PC-3 (cell line): ENCODE measurements around the gene CHMP4B. TPM values are rescaled to one million over a fixed set of nuclear protein-coding genes. Genes with fewer than 3 reads are reported as not detected.

Experiments used
- ATAC-seq: fragments of 200-7000 bp; cut with Tn5 transposase; 2 replicates; pipeline ENCODE4 v1.9.1; 2020; ENCODE audit warnings: mild to moderate bottlenecking, moderate library complexity
- BruUV-seq: library from RNA; stranded (reverse); fragments of 400-500 nt; replicated peaks from 2 replicates; lab custom pipeline; 2021; lab: Mats Ljungman, UMichigan
- CTCF ChIA-PET: fragments of 300-600 bp; sonication (Branson Sonifier 250); formaldehyde crosslinking; loops from one replicate; lab custom pipeline; 2022; ENCODE audit warnings: antibody characterized with exemption; lab: Charles Lee
- POLR2A ChIA-PET: fragments of 300-600 bp; sonication (Branson Sonifier 250); formaldehyde crosslinking; loops from one replicate; lab custom pipeline; 2022; ENCODE audit warnings: antibody characterized with exemption; ENCODE audit not compliant: unreplicated experiment; lab: Charles Lee
- DNase-seq: peaks from one replicate; pipeline ENCODE4 v3.0.0-alpha.2; 2015
- H2AFZ ChIP-seq: fragments of 300-600 bp; sonication (generic); 2 replicates; pipeline ENCODE4 v1.6.0; 2016; ENCODE audit warnings: antibody characterized with exemption, low read length
- H3F3A ChIP-seq: fragments of 300-600 bp; sonication (generic); one replicate; pipeline ENCODE4 v1.6.0; 2017; ENCODE audit warnings: antibody characterized with exemption, low read length, control low read depth, mild to moderate bottlenecking; ENCODE audit not compliant: unreplicated experiment
- H3K27ac ChIP-seq: fragments of 300-600 bp; sonication (generic); 2 replicates; pipeline ENCODE4 v1.5.1; 2016; ENCODE audit warnings: mild to moderate bottlenecking, low read length
- H3K27me3 ChIP-seq: fragments of 300-600 bp; sonication (generic); 2 replicates; pipeline ENCODE4 v1.6.1; 2016; ENCODE audit warnings: low read length, mixed read lengths
- H3K36me3 ChIP-seq: fragments of 300-600 bp; sonication (generic); 2 replicates; pipeline ENCODE4 v1.6.1; 2016; ENCODE audit warnings: low read depth, mixed run types, low read length, mixed read lengths
- H3K4me1 ChIP-seq: fragments of 300-600 bp; sonication (generic); 2 replicates; pipeline ENCODE4 v1.5.1; 2016; ENCODE audit warnings: low read length; ENCODE audit not compliant: insufficient read depth
- H3K4me2 ChIP-seq: fragments of 300-600 bp; sonication (generic); 2 replicates; pipeline ENCODE4 v1.6.0; 2016; ENCODE audit warnings: low read length
- H3K4me3 ChIP-seq: fragments of 300-600 bp; sonication (generic); 2 replicates; pipeline ENCODE4 v1.5.1; 2016; ENCODE audit warnings: mild to moderate bottlenecking, low read length, mixed read lengths
- H3K79me2 ChIP-seq: fragments of 300-600 bp; sonication (generic); 2 replicates; pipeline ENCODE4 v1.6.1; 2017; ENCODE audit warnings: low read length, mixed read lengths
- H3K9ac ChIP-seq: fragments of 300-600 bp; sonication (generic); 2 replicates; pipeline ENCODE4 v1.6.0; 2016; ENCODE audit warnings: mild to moderate bottlenecking, low read length
- H3K9me2 ChIP-seq: fragments of 300-600 bp; sonication (generic); replicated peaks from 2 replicates; pipeline ENCODE4 v1.6.1; 2016; ENCODE audit warnings: mixed run types, low read length, mixed read lengths
- H3K9me3 ChIP-seq: fragments of 300-600 bp; sonication (generic); 2 replicates; pipeline ENCODE4 v1.6.1; 2016; ENCODE audit warnings: low read length, mixed read lengths
- H4K20me1 ChIP-seq: fragments of 300-600 bp; sonication (generic); 2 replicates; pipeline ENCODE4 v1.6.1; 2016; ENCODE audit warnings: low read length, mixed read lengths
- CTCF ChIP-seq: fragments of 300-600 bp; sonication (generic); conservative IDR thresholded peaks from 2 replicates; pipeline ENCODE4 v1.5.1; 2017; ENCODE audit warnings: antibody characterized with exemption, low read depth, mild to moderate bottlenecking, low read length
- EZH2 ChIP-seq: fragments of 300-600 bp; sonication (generic); IDR thresholded peaks from one replicate; pipeline ENCODE4 v1.6.1; 2017; ENCODE audit warnings: antibody characterized with exemption, mild to moderate bottlenecking, low read length; ENCODE audit not compliant: unreplicated experiment
- EZH2phosphoT487 ChIP-seq: fragments of 300-600 bp; sonication (generic); IDR thresholded peaks from 2 replicates; pipeline ENCODE4 v1.6.1; 2018; ENCODE audit warnings: mild to moderate bottlenecking, antibody characterized with exemption, low read length, borderline replicate concordance
- intact Hi-C: fragments of 100-400 bp; cut with micrococcal nuclease; formaldehyde crosslinking; loops from 2 replicates; pipeline ENCODE4 v1.9.0; 2023
- total RNA-seq: library from RNA; depleted of rRNA; stranded (reverse); fragments of >200 nt; gene quantifications from 2 replicates; pipeline ENCODE4 v1.2.3, GENCODE V29; 2014

CHMP4B gene
- total RNA-seq, 1 experiment from 2014 or later = 68.8 TPM

DNA sequence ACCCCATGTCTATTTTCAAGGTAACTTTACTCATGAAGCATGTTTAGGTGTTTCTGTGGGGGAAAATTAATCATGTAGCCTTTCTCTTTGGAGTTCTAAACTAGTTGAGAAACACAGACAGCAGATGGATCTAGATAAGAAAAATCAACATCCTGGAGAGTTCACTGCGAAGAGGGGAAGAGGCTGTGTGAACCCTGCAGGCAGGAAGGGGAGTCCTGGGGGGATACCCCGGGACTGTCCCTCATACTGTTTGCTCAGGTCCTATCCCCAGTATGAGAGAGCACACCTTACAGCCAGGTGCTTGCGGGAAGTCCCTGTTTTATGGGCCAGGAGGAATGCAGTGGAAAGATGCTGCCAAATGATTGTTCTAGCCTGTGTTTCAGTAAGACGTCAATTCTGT lies 32.7 kb downstream of the CHMP4B start:
- POLR2A ChIA-PET = no interaction called here
- ATAC-seq = peak; percentile 36

DNA sequence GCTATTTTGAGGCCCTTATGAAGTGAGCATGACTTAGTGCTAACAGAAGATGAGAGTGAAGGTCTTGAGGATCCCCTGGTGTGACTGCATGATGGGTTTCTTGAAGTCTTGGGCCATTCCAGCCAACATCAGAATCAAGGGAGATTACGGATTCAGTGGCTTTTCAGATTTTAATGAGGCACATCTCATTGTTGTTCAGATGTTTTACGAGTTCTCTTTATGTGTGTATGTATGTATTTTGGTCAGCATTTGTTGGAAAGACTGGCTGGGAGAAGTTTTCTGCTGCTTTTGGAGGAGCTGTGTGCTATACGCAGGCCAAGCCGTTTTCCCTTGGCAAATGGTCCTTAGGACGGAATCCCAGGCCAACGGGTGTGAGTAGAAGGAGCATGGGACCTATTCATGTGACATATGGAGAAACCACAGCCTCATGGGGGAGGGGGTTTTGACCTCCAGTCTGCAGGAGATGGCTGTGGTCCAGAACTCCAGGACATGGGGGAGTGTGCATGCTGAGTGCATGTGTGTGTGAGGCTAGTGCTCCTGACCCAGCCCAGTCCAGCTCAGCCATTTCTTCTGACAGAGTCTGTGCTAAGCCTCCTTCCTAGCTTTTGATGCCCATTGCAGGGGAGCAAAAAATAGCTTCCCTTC lies 35.3 kb downstream of the CHMP4B start:
- Histone ChIP-seq H3K9me2 (no peaks in the 10 kb centered on the region), H3K9ac (no peak overlapping the region), H3K36me3 (peaks cover 6% of the 10 kb centered on the region; the same call in 1 of the 2 replicates), H3K27ac (no peak overlapping the region), H3K4me1 (peaks cover 15% of the 10 kb centered on the region; the same call in 1 of the 2 replicates), H3K4me2 (no peak overlapping the region), H3K27me3 (no peaks in the 10 kb centered on the region), H2AFZ (no peak overlapping the region), H4K20me1 (peaks cover 34% of the 10 kb centered on the region; the same call in 1 of the 2 replicates), H3F3A (no peaks in the 10 kb centered on the region), H3K9me3 (no peaks in the 10 kb centered on the region), H3K4me3 (no peak overlapping the region), H3K79me2 (peaks cover 84% of the 10 kb centered on the region)
- POLR2A ChIA-PET = no interaction called here
- CTCF ChIA-PET = no interaction called here
- TF ChIP-seq EZH2 (no peak), CTCF (no peak), EZH2phosphoT487 (no peak)
- BruUV-seq = no TSS peak
- ATAC-seq (no peak), DNase-seq (no peak)
- intact Hi-C loops = no loop called here

More for the DNA sequence above, 32.7 kb downstream of the CHMP4B start:
- H3K9me3 ChIP-seq = no peaks in the 10 kb centered on the region
- H3F3A ChIP-seq = no peaks in the 10 kb centered on the region
- no peak overlapping the region for H2AFZ ChIP-seq
- no TSS peak for BruUV-seq
- no peak for TF ChIP-seq EZH2phosphoT487
- TF ChIP-seq CTCF = no peak
- no peak for TF ChIP-seq EZH2
- intact Hi-C loops = no loop called here
- peaks cover 15% of the 10 kb centered on the region; the same call in 1 of the 2 replicates for H3K4me1 ChIP-seq
- no peaks in the 10 kb centered on the region for H3K27me3 ChIP-seq
- no peak overlapping the region for H3K9ac ChIP-seq
- CTCF ChIA-PET = no interaction called here
- H3K4me3 ChIP-seq = no peak overlapping the region
- 0 out of 2 replicates have a peak overlapping the region, but pooled peaks have one; percentile 1 for H3K27ac ChIP-seq
- no peaks in the 10 kb centered on the region for H3K9me2 ChIP-seq
- H3K36me3 ChIP-seq = no peaks in the 10 kb centered on the region; the same call in 1 of the 2 replicates
- peaks cover 99% of the 10 kb centered on the region for H3K79me2 ChIP-seq
- peaks cover 28% of the 10 kb centered on the region; the same call in 1 of the 2 replicates for H4K20me1 ChIP-seq
- DNase-seq = peak; percentile 35
- 0 out of 2 replicates have a peak overlapping the region, but pooled peaks have one; percentile 4 for H3K4me2 ChIP-seq

- Histone ChIP-seq H3K9me2 (no peaks in the 10 kb centered on the region), H3F3A (no peaks in the 10 kb centered on the region), H3K9ac (no peak overlapping the region), H3K79me2 (peaks cover 78% of the 10 kb centered on the region), H3K9me3 (no peaks in the 10 kb centered on the region), H3K27ac (no peak overlapping the region), H3K4me2 (no peak overlapping the region), H3K27me3 (no peaks in the 10 kb centered on the region), H3K4me3 (no peak overlapping the region), H3K36me3 (peaks cover 11% of the 10 kb centered on the region; the same call in 1 of the 2 replicates), H2AFZ (no peak overlapping the region), H3K4me1 (peaks cover 15% of the 10 kb centered on the region; the same call in 1 of the 2 replicates), H4K20me1 (peaks cover 34% of the 10 kb centered on the region; the same call in 1 of the 2 replicates)
- DNase-seq (no peak), ATAC-seq (no peak)
- TF ChIP-seq EZH2phosphoT487 = no peak
- no peak for TF ChIP-seq CTCF
- no peak for TF ChIP-seq EZH2
- no TSS peak for BruUV-seq
- intact Hi-C loops = no loop called here
- CTCF ChIA-PET = interaction anchor here (0.6 kb wide), 1 partner anchor 56 kb away, joined by 4 read pairs; no protein-coding TSS in a partner anchor
- POLR2A ChIA-PET = no interaction called here
These were observed 35.9 kb downstream of the CHMP4B start for GRCh38 chr20:33847006-33847405.
